HepG2 (cell line): ENCODE measurements around the gene SORBS2. TPM values are rescaled to one million over a fixed set of nuclear protein-coding genes. Genes with fewer than 3 reads are reported as not detected.

Experiments used
- ATAC-seq: fragments of 200-7000 bp; cut with Tn5 transposase; 3 replicates; pipeline ENCODE4 v1.9.1; 2020; ENCODE audit warnings: mild to moderate bottlenecking, moderate library complexity
- BruUV-seq: library from RNA; stranded (reverse); fragments of 400-500 nt; replicated peaks from 2 replicates; lab custom pipeline; 2021; lab: Mats Ljungman, UMichigan
- CTCF ChIA-PET: fragments of 300-600 bp; formaldehyde crosslinking; extraction: SDS; loops from one replicate; lab custom pipeline; 2021; ENCODE audit warnings: low total read pairs, inconsistent platforms, low intra/inter-chr PET ratio; lab: Yijun Ruan, JAX
- POLR2A ChIA-PET: fragments of 350-600 bp; sonication (Branson Sonifier 250); formaldehyde crosslinking; loops from one replicate; lab custom pipeline; 2020; ENCODE audit warnings: antibody characterized with exemption, inconsistent platforms; lab: Yijun Ruan, JAX
- DNase-seq: peaks from one replicate; pipeline ENCODE4 v3.0.0-alpha.2; 2015; ENCODE audit warnings: low spot score
- FAIRE-seq: peaks from 3 replicates; lab custom pipeline; 2011; peaks lifted over from hg19 to GRCh38; lab: Jason Lieb, UNC
- H2AFZ ChIP-seq: one replicate; pipeline ENCODE4 v1.6.1; 2011; ENCODE audit warnings: low read length, inconsistent platforms
- H3K27ac ChIP-seq: fragments of 300-600 bp; 3 replicates; pipeline ENCODE4 v1.8.0; 2011; ENCODE audit warnings: mixed run types, mild to moderate bottlenecking, mixed read lengths, low read length, inconsistent platforms; ENCODE audit not compliant: insufficient read depth; ENCODE audit errors: extremely low read length
- H3K27me3 ChIP-seq, 2 experiments: fragments of 200-600 bp in 1 of 2; 2 replicates in 1 of 2; 3 replicates in 1 of 2; pipeline versions ENCODE4 v1.6.0 to v1.8.0; 2011; ENCODE audit warnings: low read length in 2 of 2, mild to moderate bottlenecking in 2 of 2, moderate library complexity in 2 of 2, inconsistent platforms in 1 of 2; ENCODE audit not compliant: insufficient read depth in 2 of 2, control insufficient read depth in 1 of 2
- H3K36me3 ChIP-seq, 2 experiments: fragments of 200-600 bp in 1 of 2; replicated peaks in 1 of 2; 2 replicates in 1 of 2; 3 replicates in 1 of 2; pipeline versions ENCODE4 v1.5.1 to v1.8.0; 2011; ENCODE audit warnings: low read length in 2 of 2, inconsistent platforms in 1 of 2; ENCODE audit not compliant: insufficient read depth in 2 of 2, control insufficient read depth in 1 of 2
- H3K4me1 ChIP-seq: 2 replicates; pipeline ENCODE4 v1.5.1; 2012; ENCODE audit warnings: low read length, inconsistent platforms; ENCODE audit not compliant: insufficient read depth
- H3K4me2 ChIP-seq: 2 replicates; pipeline ENCODE4 v1.6.0; 2011; ENCODE audit warnings: low read depth, low read length, inconsistent platforms
- H3K4me3 ChIP-seq, 3 experiments: fragments of 200-600 bp in 1 of 3; sonication (generic), shearing (Covaris generic) in 1 of 3; replicated peaks in 1 of 3; 2 replicates each; pipeline ENCODE4 v1.5.1; 2011 to 2016; ENCODE audit warnings: low read length in 3 of 3, inconsistent platforms in 2 of 3, low read depth in 2 of 3, mild to moderate bottlenecking in 2 of 3, control low read depth in 1 of 3, mixed read lengths in 1 of 3; ENCODE audit not compliant: insufficient read depth in 1 of 3
- H3K79me2 ChIP-seq: one replicate; pipeline ENCODE4 v1.6.1; 2011; ENCODE audit warnings: low read length, inconsistent platforms; ENCODE audit not compliant: insufficient read depth
- H3K9ac ChIP-seq: 2 replicates; pipeline ENCODE4 v1.6.0; 2011; ENCODE audit warnings: mild to moderate bottlenecking, low read depth, low read length, inconsistent platforms; ENCODE audit not compliant: insufficient read depth
- H3K9me3 ChIP-seq: 2 replicates; pipeline ENCODE4 v1.5.1; 2012; ENCODE audit warnings: mild to moderate bottlenecking, low read length
- H4K20me1 ChIP-seq: 2 replicates; pipeline ENCODE4 v1.6.0; 2011; ENCODE audit warnings: inconsistent platforms, mild to moderate bottlenecking, low read length, moderate library complexity; ENCODE audit not compliant: insufficient read depth
- ATF2 ChIP-seq: sonication (generic); formaldehyde crosslinking; IDR thresholded peaks from 2 replicates; pipeline ENCODE4 v1.4.0; 2020; ENCODE audit warnings: missing genetic modification reagents
- NFIB ChIP-seq: sonication (generic); formaldehyde crosslinking; IDR thresholded peaks from 2 replicates; pipeline ENCODE4 v1.9.0; 2021; ENCODE audit warnings: missing genetic modification reagents, mild to moderate bottlenecking, borderline replicate concordance
- WGBS: methylation state at CpG from one replicate; pipeline ENCODE4 v1.1.6; 2017; ENCODE audit warnings: low lambda C conversion rate; 5-methylcytosine and 5-hydroxymethylcytosine counted together
- in situ Hi-C: cut with HindIII; loops from 2 replicates; pipeline ENCODE4 v1.10.0; 2017; ENCODE audit warnings: low pct_unique_long_range_greater_than_20kb; ENCODE audit not compliant: extremely low pct_ligation_motif_present
- intact Hi-C: fragments of 100-400 bp; cut with micrococcal nuclease; formaldehyde crosslinking; loops from one replicate; pipeline ENCODE4 v1.10.0; 2022; ENCODE audit not compliant: unreplicated experiment
- polyA plus RNA-seq, 8 experiments: library from polyadenylated mRNA; depleted of rRNA in 3 of 8; stranded (reverse) in 7 of 8; unstranded in 1 of 8; fragments of >200 nt; fragmentation: Illumina TruSeq in 4 of 8; extraction: Trizol in 4 of 8; gene quantifications; 2 replicates each; pipeline versions ENCODE4 v1.2.1 to v1.2.3, GENCODE V29; 2011 to 2016; ENCODE audit warnings: low read depth in 4 of 8, missing spikeins in 1 of 8, mixed read lengths in 1 of 8; ENCODE audit not compliant: insufficient read depth in 1 of 8
- total RNA-seq, 5 experiments: library from RNA; depleted of rRNA; stranded (reverse); fragments of >200 nt; fragmentation: Illumina TruSeq; extraction: Trizol; gene quantifications; 2 replicates each; pipeline ENCODE4 v1.2.3, GENCODE V29; 2016; ENCODE audit warnings: low read depth in 1 of 5
- TF ChIP-seq, protein P1 (sequence below): sonication (generic); formaldehyde crosslinking; IDR thresholded peaks from 2 replicates; pipeline ENCODE4 v1.4.0; 2020; ENCODE audit warnings: missing genetic modification reagents, borderline replicate concordance
- TF ChIP-seq, protein P2 (sequence below): sonication (generic); formaldehyde crosslinking; IDR thresholded peaks from 2 replicates; pipeline ENCODE4 v1.5.0; 2020; ENCODE audit warnings: missing genetic modification reagents

The SORBS2 gene
- total and polyA plus RNA-seq, 2 of the 13 experiments (the other 11 are each of a cell fraction or from before 2014, with no cell fraction given), result 25.0 to 80.5 TPM

DNA sequence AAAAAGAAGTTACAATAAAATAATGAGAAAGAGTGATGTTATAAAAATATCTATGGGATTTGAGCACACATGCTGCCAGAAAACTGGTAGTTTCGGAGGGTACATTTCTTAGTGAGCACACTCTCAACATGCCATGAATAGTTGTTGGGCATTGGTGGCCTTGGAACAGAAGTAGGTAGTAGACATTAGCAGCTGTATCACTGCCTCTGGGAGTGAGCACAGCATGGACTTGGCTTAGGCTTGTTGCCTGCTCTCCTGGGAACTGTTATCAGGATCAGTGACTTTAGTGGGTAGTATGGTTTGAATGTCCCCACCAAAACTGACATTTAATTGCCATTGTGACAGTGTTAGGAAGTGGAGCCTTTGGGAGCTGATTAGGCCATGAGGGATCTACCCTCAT, 263.4 kb downstream of the SORBS2 start:
- no peak overlapping the region for H3K4me3 ChIP-seq
- H4K20me1 ChIP-seq, result no peaks in the 10 kb centered on the region
- H3K4me2 ChIP-seq, result no peak overlapping the region
- FAIRE-seq (no peak), DNase-seq (no peak), ATAC-seq (no peak)
- POLR2A ChIA-PET, result no interaction called here
- in situ Hi-C loops (no loop called here), intact Hi-C loops (no loop called here)
- CTCF ChIA-PET, result no interaction called here
- H3K36me3 ChIP-seq, result no peaks in the 10 kb centered on the region
- H3K79me2 ChIP-seq, result no peaks in the 10 kb centered on the region
- TF ChIP-seq ATF2 (no peak), NFIB (CRISPR knock-in tag) (no peak)
- TF ChIP-seq, protein P1, sequence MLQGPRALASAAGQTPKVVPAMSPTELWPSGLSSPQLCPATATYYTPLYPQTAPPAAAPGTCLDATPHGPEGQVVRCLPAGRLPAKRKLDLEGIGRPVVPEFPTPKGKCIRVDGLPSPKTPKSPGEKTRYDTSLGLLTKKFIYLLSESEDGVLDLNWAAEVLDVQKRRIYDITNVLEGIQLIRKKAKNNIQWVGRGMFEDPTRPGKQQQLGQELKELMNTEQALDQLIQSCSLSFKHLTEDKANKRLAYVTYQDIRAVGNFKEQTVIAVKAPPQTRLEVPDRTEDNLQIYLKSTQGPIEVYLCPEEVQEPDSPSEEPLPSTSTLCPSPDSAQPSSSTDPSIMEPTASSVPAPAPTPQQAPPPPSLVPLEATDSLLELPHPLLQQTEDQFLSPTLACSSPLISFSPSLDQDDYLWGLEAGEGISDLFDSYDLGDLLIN (CRISPR knock-in tag), result no peak
- TF ChIP-seq, protein P2, sequence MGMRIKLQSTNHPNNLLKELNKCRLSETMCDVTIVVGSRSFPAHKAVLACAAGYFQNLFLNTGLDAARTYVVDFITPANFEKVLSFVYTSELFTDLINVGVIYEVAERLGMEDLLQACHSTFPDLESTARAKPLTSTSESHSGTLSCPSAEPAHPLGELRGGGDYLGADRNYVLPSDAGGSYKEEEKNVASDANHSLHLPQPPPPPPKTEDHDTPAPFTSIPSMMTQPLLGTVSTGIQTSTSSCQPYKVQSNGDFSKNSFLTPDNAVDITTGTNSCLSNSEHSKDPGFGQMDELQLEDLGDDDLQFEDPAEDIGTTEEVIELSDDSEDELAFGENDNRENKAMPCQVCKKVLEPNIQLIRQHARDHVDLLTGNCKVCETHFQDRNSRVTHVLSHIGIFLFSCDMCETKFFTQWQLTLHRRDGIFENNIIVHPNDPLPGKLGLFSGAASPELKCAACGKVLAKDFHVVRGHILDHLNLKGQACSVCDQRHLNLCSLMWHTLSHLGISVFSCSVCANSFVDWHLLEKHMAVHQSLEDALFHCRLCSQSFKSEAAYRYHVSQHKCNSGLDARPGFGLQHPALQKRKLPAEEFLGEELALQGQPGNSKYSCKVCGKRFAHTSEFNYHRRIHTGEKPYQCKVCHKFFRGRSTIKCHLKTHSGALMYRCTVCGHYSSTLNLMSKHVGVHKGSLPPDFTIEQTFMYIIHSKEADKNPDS (CRISPR knock-in tag), result no peak
- no peaks in the 10 kb centered on the region for H3K9me3 ChIP-seq
- no peak overlapping the region for H2AFZ ChIP-seq
- H3K27ac ChIP-seq, result no peak overlapping the region
- no TSS peak for BruUV-seq
- H3K9ac ChIP-seq, result no peak overlapping the region
- peaks cover 2 to 13% of the 10 kb centered on the region in 2 experiments; a peak in 3 of 5 replicates for H3K27me3 ChIP-seq
- H3K4me1 ChIP-seq, result peaks cover 8% of the 10 kb centered on the region; the same call in 1 of the 2 replicates
- 10% methylated on average over 1 of the region's 1 CpG for WGBS
